ENCODE measurements around the gene FBXO31. TPM values are rescaled to one million over a fixed set of nuclear protein-coding genes. Genes with fewer than 3 reads are reported as not detected.
A peak's percentile ranks its signal among the peaks of the same experiment; 100 is the strongest.

Gene FBXO31
- total and polyA plus RNA-seq, 12 donors, result 15.1 to 94.3 (median 72.4) TPM

GRCh38 chr16:87317750-87318644 is 65.6 kb downstream of the FBXO31 start:
- Histone ChIP-seq H3K36me3 (no peaks in the 10 kb centered on the region), H3K27ac (peak overlapping the region; percentile 74 to 98 (median 92)), H3K4me3 (peak overlapping the region; percentile 71 to 99 (median 86)), H3K9me3 (no peaks in the 10 kb centered on the region), H3K4me1 (peaks cover 0 to 12% (median 9%) of the 10 kb centered on the region in 9 donors), H3K27me3 (no peaks in the 10 kb centered on the region)
- DNase-seq (peak; percentile 16 to 51), ATAC-seq (peak; percentile 16 to 52 (median 41))
- 5 to 7% methylated on average over 28 of the region's 28 CpGs for WGBS, 2 donors
- intact Hi-C loops (cut with DNase I), result loop anchor here in 8 of 10 donors (2.0 to 10.0 kb wide), 7 partner anchors 64 to 319 kb away; partner anchors contain the start of genes MAP1LC3B (in 5 of the 8) and FBXO31 (in 3 of the 8)
- TF ChIP-seq CTCF (IDR thresholded peaks at IDR 0.05), result no peak

GRCh38 chr16:87316923-87317749 is 66.4 kb downstream of the FBXO31 start, which contains the start of gene C16orf95:
Gene C16orf95 (minus strand): TSS chr16:87317392. CDS start chr16:87317242, 150 bp downstream.
- Histone ChIP-seq H3K27me3 (no peaks in the 10 kb centered on the region), H3K4me1 (peaks cover 0 to 12% (median 9%) of the 10 kb centered on the region in 9 donors), H3K36me3 (no peaks in the 10 kb centered on the region), H3K27ac (peak within 1 kb of the TSS; percentile 74 to 98 (median 92)), H3K9me3 (no peaks in the 10 kb centered on the region), H3K4me3 (peak within 1 kb of the TSS; percentile 71 to 99 (median 86))
- WGBS, 2 donors, result 0% methylated on average over 62 to 64 of the region's 64 CpGs
- peak; percentile 97 to 99 (median 99) for ATAC-seq
- intact Hi-C loops (cut with DNase I), result loop anchor here in 8 of 10 donors (2.0 to 10.0 kb wide), 7 partner anchors 65 to 320 kb away; partner anchors contain the start of genes MAP1LC3B (in 5 of the 8) and FBXO31 (in 3 of the 8)
- TF ChIP-seq CTCF (IDR thresholded peaks at IDR 0.05), result peak; percentile 41 to 78 (median 66)
- peak; percentile 95 to 97 for DNase-seq

GRCh38 chr16:87316450-87316922 is 67.1 kb downstream of the FBXO31 start:
- Histone ChIP-seq H3K4me3 (peak overlapping the region in 9 of 10 donors; percentile 71 to 99 (median 84)), H3K36me3 (no peaks in the 10 kb centered on the region), H3K27ac (peak overlapping the region; percentile 74 to 98 (median 92)), H3K27me3 (no peaks in the 10 kb centered on the region), H3K4me1 (peaks cover 0 to 12% (median 9%) of the 10 kb centered on the region in 9 donors), H3K9me3 (no peaks in the 10 kb centered on the region)
- intact Hi-C loops (cut with DNase I), result loop anchor here in 8 of 10 donors (2.0 to 10.0 kb wide), 7 partner anchors 66 to 321 kb away; partner anchors contain the start of genes MAP1LC3B (in 5 of the 8) and FBXO31 (in 3 of the 8)
- no peak for TF ChIP-seq CTCF (IDR thresholded peaks at IDR 0.05)
- ATAC-seq (no peak), DNase-seq (no peak)
- WGBS, 2 donors, result 97% methylated on average over 4 of the region's 4 CpGs

All from heart right ventricle (tissue), 16 donors.